HG03571 (cell line): Measurements from ENCODE around the gene SIX2.
"Not testable (repeated sequence)": the region's sequence is repeated elsewhere in the genome, so short reads cannot be mapped to it uniquely, and the experiment has no call there.

Experiments
- ATAC-seq: cut with Tn5 transposase; IDR thresholded peaks from one replicate; pipeline ENCODE4 v1.9.1; 2021; ENCODE audit not compliant: unreplicated experiment

The SIX2 gene

GRCh38 chr2:45009303-45009927, at the start of gene SIX2:
Gene SIX2 (minus strand): TSS chr2:45009452. CDS start chr2:45009110, 342 bp downstream.
- no peak for ATAC-seq

DNA sequence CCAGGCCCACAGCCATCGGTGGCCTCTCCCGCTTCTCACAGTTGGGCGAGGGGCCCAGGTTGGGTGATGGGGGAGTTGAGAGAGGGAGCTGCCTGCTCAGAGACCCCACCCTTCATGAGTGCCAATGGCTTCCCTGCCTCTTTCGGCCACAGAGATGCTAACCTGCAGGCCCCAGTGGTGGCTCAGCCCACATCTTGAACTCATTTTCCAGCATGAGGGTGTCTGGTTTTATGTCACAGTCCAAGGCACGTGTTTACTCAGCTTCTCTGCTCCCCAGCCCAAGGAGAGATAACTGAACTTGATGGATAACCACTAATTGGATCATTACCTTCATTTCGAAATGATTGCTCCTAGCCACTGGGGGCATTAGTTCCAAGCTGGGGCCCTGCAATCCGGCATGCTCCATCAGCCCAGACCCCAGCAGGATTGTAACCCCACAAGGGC, 45.9 kb upstream of the SIX2 start:
- no peak for ATAC-seq

GRCh38 chr2:45053966-45054365, 44.7 kb upstream of the SIX2 start:
- no peak for ATAC-seq

DNA sequence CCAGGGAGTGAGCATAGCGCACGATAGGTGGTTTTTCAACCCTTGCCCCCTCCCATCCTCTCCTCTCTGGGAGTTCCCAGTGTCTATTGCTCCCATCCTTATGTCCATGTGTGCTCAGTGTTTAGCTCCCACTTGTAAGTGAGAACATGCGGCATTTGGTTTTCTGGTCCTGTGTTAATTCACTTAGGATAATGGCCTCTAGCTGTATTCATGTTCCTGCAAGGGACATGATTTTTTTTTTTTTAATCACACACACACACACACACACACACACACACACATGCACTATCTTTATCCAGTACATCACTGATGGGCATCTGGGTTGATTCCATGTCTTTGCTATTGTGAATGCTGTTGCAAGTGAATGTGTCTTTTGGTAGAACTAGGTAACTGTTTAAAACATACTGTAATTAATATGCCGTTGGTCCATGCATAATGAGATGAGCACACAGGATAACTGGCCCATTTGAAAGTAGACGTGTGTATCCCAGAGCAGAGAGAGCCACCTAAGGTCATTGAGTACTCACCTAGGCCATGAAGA, 43.2 kb upstream of the SIX2 start:
- ATAC-seq, result no peak

DNA sequence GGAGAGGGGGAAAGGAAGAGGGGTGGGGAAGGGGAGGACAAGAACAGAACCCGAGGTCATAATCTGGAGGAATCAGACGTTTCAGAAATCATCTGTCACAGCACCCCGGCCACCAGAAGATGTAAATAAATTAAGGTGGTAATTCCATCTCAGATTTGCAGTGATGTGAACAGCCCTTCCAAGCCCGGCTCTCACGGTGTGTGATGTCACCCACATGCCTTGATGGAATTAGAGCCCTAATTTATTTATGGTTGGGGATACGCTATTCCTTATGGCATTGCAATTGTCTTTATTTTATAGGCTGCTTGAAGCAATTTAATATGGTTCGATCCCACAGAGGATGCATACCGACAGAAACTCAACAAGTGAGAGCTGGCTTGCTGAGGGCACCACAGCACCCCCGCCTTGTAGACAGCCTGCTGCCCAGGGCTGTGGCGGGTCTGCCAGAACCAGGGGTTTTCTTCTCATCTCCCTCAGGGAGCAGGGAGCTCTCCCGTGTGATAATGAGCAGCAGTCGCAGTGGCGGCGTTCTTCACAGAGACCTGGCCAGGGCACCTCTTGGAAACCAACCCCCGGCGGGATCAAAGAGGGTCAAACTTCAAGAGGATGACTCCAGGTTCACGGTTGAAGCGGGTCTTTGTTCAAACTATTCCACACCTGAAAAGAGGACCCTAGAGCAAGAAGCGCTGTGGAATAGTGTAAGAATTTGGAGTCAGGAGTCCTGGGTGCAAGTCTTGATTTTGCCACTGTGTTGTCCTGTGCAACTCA, 40.5 kb upstream of the SIX2 start:
- no peak for ATAC-seq

DNA sequence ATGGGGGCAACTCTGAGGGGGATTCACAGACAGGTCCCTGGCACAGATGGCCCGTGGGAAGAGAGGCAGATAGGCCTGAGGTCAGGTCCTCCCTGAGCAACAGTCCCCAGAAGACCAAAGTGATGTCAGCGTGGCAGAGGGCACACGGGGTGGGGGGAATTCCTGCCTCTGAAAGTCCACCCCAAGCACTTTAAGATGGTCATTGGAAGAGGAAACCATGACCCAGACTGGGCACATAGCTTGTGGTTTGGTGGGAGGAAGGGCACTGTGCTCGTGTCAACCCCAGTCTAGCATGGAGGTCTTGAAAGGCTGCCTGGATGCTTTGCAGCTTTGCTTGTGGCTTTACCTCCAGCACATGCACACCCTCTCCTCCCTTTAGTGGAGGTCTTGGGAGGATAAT, 38.0 kb upstream of the SIX2 start:
- no peak for ATAC-seq

GRCh38 chr2:45046786-45047185, 37.5 kb upstream of the SIX2 start:
- ATAC-seq, result no peak

DNA sequence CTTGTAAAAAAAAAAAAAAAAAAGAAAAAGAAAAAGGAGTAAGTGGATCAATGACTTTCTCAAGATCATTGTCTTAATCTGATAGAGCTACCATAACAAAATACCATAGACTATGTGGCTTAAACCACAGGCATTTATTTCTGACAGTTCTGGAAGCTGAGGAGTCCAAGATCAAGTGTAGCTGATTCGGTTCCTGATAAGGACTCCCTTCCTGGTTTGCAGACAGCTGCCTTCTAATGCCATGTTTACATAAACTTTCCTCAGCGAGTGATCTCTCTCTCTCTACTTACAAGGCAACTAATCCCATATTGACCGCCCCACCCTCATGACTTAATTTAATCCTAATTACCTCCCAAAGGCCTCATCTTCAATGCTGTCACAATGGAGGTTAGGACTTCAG, 36.5 kb upstream of the SIX2 start:
- no peak for ATAC-seq

GRCh38 chr2:45044916-45045315, 35.7 kb upstream of the SIX2 start:
- no peak for ATAC-seq

- ATAC-seq, result no peak
Measured at GRCh38 chr2:45043174-45043573, 33.9 kb upstream of the SIX2 start.

DNA sequence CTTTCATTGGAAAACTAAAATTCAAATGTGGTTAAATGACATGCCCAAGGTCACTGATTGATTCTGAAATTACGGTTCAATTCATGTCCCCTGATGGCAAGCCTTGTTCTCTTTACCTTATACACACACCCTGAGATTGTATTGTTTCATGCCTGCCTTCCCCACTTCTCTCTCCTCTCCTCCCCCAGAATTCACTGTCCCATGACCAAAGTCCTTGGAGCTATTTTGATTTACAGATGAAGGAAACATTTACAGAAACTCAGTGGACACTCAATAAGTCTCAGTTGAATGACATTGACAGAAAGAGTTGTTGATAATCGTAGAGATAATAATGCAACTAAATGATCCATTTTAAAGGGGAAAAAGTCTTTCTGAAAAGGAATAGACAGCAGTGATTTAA, 33.1 kb upstream of the SIX2 start:
- ATAC-seq, result no peak

DNA sequence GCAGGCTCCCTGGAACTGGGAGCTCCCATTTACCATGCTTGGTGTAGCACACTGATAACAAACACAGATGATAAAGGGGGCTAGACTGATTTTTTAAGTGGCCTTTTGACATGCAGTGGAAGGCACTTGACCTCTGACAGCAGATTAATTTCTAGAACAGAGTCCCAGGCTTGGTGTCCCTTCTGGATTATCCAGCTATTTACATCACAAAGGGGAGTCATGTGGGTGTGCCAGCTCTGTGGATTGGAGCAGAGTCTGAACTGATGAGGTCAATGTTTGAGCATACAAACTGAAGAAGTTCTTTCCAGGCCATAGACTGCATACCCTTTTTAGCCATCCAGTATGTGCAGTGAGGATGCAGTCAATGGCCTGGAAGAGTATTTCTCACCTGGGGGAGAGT, 31.5 kb upstream of the SIX2 start:
- no peak for ATAC-seq

DNA sequence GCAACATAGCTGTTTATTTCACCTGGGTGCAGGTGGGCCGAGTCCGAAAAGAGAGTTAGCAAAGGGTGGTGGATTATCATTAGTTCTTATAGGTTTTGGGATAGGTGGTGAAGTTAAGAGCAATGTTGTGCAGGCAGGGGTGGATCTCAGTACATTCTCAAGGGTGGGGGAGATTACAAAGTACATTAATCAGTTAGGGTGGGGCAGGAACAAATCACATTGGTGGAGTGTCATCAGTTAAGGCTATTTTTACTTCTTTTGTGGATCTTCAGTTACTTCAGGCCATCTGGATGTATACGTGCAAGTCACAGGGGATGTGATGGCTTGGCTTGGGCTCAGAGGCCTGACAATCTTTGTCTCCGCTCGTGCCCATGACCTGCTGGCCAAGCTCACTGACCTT, 30.6 kb upstream of the SIX2 start:
- ATAC-seq, result not testable (repeated sequence)

GRCh38 chr2:45038861-45039260, 29.6 kb upstream of the SIX2 start:
- not testable (repeated sequence) for ATAC-seq

DNA sequence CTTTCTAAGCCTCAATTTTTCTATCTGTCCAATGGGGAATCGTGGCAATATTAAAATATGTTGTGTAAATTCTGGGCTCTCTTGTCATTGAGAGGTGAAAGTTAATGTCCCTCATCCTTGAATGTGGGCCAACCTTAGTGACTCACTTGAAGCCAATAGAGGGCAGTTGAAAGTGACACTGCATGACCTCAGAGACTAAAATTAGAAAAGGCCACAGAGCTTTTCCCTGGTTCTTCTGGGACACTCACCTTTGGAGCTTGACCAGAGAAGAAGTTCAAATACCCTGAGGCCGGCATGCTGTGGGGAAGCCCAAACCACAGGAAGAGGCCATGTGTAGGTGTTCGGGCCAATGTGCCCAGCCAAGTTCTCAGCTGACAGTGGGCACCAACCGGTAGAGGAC, 24.1 kb upstream of the SIX2 start:
- ATAC-seq, result no peak

- no peak for ATAC-seq
Measured at GRCh38 chr2:45031028-45031427, 21.8 kb upstream of the SIX2 start.

DNA sequence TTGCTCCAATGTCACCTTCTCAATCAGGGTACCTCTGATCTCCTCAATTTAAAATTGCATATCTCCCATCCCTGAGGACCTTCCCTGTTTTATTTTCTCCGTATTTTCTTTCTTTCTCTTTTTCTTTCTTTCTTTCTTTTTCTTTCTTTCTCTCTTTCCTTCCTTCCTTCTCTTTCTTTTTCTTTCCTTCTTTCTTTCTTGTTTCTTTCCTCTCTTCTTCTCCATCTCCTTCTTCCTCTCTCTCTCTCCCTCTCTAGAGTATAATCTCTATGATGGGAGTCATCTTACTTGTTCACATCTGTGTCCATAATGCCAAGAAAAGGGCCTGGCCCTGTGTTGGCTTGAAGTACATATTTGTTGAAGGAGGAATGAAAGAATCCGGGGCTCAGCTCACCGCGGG, 21.3 kb upstream of the SIX2 start:
- ATAC-seq, result no peak

DNA sequence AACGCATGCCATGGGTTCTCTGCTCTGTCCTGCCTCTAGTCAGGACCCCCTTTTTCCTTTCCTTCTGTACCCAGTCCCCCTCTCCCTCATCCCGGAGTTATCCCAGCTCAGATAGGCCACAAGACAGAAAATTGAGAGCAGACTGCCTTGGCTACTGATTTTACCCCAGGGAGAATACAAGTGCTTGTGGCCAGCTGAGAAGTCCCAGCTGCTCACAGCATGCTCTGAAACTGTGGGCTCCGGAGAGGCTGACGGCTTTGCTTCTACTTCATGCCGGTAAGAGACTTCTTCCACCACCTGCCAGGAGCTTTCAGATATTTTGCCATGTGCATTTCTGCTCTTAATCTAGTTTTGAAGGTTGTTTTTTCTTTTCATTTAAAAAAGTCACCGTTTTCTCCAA, 20.0 kb upstream of the SIX2 start:
- no peak for ATAC-seq

- no peak for ATAC-seq
Measured at GRCh38 chr2:45028276-45028675, 19.0 kb upstream of the SIX2 start.

DNA sequence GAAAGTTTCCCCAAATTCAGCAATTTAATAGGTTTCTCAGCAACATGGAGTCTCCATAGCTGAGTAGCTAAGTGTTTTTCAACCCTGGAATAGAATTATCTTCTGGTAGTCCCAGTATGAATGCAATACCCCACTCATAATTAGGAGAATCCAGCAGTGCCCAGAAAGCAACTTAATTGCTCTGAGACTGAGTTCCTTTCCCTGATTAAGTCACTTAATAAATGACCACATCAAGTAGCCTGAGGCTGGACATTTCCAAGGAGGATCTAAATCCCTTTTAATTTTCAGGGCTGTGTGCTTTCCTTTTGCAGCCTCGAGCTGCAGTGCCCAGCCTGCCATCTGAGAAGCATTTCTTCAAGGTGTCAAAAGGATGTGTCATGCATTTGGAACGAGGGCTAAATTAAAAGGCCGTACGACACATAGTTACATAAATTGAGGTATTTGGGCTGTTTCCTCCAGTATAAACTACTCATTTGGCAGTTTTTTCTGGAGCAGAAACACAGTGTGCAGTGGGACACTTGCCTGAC, 17.7 kb upstream of the SIX2 start:
- no peak for ATAC-seq

DNA sequence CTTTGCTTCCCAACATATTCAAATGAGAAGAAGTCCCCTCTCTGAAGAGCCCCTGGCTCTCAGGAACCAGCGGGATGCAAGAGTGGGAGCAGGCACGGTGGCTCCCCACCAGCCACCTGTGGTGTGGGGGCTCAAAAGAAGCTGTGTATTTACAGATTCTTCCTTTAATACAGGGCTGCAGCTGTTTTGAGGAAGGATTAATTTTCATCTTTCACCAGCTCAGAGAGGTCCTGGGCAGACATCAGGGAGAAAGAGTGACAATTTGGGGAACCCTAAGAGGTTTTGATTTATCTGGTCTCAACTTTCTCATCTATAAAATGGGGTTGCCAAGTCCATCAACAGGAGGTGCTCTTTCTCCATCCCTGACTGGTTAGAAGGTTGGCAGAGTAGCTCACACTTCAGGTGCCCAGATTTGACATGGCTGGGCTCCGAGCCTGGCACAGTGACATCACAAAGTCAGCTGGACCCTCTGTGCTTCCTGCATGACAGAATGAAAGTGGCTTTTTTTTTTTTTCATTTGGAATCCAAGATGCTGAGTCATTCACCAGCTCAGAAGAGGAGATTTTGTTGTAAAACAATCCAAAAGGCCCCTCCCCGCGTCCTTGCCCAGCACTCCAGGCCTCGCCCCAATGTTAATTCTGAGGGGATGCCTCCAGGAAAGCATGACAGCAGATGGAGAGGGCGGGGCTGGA, 15.5 kb upstream of the SIX2 start:
- ATAC-seq, result no peak

- ATAC-seq, result no peak
Measured at GRCh38 chr2:45024097-45024496, 14.8 kb upstream of the SIX2 start.
